Thyroid gland (tissue), 4 donors: ENCODE data around the gene HECW1.

Experiments
- CTCF ChIP-seq, 6 experiments: fragments of 200-600 bp in 3 of 6; fragments of 450-650 bp in 3 of 6; sonication (generic) in 3 of 6; IDR thresholded peaks; one replicate each; pipeline ENCODE4 v1.5.1; 2016 to 2019; ENCODE audit warnings: antibody characterized with exemption in 6 of 6, mild to moderate bottlenecking in 2 of 6, inconsistent platforms in 1 of 6, moderate library complexity in 1 of 6
- POLR2A ChIP-seq, 2 donors: fragments of 450-650 bp; IDR thresholded peaks; one replicate each; pipeline ENCODE4 v1.6.1; 2017; ENCODE audit warnings: antibody characterized with exemption in 2 of 2, mild to moderate bottlenecking in 2 of 2, moderate library complexity in 1 of 2

- TF ChIP-seq CTCF (IDR thresholded peaks at IDR 0.05): no peak
- no peak for TF ChIP-seq POLR2A (IDR thresholded peaks at IDR 0.05)
Observed at GRCh38 chr7:43517464-43517863, 405.0 kb downstream of the HECW1 start.
